ENCODE results near the gene TMEM242. TPM values are rescaled to one million over a fixed set of nuclear protein-coding genes. Genes with fewer than 3 reads are reported as not detected.

Gene TMEM242
- total RNA-seq, 1 experiment from 2014 or later, result 9.4 TPM

- Mint-ChIP-seq H3K27ac (ENCODE audit: low read depth, unreplicated experiment) (no peak overlapping the region), H3K27me3 (ENCODE audit: insufficient read depth, unreplicated experiment) (peaks cover 12% of the 10 kb centered on the region), H3K4me1 (ENCODE audit: insufficient read depth, unreplicated experiment) (peaks cover 5% of the 10 kb centered on the region), H3K36me3 (ENCODE audit: insufficient read depth, unreplicated experiment) (peaks cover 5% of the 10 kb centered on the region), H3K9me3 (ENCODE audit: unreplicated experiment) (peaks cover 5% of the 10 kb centered on the region), H3K4me3 (ENCODE audit: unreplicated experiment) (no peak overlapping the region)
- TF ChIP-seq, protein P1, sequence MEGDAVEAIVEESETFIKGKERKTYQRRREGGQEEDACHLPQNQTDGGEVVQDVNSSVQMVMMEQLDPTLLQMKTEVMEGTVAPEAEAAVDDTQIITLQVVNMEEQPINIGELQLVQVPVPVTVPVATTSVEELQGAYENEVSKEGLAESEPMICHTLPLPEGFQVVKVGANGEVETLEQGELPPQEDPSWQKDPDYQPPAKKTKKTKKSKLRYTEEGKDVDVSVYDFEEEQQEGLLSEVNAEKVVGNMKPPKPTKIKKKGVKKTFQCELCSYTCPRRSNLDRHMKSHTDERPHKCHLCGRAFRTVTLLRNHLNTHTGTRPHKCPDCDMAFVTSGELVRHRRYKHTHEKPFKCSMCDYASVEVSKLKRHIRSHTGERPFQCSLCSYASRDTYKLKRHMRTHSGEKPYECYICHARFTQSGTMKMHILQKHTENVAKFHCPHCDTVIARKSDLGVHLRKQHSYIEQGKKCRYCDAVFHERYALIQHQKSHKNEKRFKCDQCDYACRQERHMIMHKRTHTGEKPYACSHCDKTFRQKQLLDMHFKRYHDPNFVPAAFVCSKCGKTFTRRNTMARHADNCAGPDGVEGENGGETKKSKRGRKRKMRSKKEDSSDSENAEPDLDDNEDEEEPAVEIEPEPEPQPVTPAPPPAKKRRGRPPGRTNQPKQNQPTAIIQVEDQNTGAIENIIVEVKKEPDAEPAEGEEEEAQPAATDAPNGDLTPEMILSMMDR (IDR thresholded peaks at IDR 0.05; ENCODE audit: unreplicated experiment), result no peak
- intact Hi-C loops (cut with micrococcal nuclease), result no loop called here
- BruUV-seq (replicated peaks), result no TSS peak
- peak; percentile 55 for DNase-seq (ENCODE audit: unreplicated experiment)
- CTCF ChIA-PET, result no interaction called here
- POLR2A ChIA-PET, result interaction anchor here (0.7 kb wide), 2 partner anchors 10 to 136 kb away, joined by 3 read pairs; no protein-coding TSS in a partner anchor
Observed at GRCh38 chr6:157244175-157244574, 79.1 kb downstream of the TMEM242 start.

DNA sequence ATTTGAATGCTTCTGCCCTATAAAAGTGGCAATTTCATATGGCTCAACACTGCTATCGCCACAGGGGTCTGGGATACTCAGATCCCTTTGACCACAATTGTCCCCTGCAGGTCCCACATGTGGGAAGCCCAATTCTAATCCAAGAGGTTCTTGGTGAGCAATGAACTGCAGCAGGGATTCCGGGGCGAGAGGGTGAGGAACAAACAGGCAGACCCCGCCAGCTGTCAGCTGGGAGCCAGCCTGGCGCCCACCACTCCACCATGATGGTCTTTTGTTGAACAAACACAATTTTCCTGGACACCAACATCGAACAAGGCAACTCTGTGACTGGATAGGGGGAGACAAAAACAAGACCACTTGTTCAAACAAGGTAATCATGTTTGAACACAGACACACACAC lies 80.5 kb downstream of the TMEM242 start:
- Mint-ChIP-seq H3K4me1 (ENCODE audit: insufficient read depth, unreplicated experiment) (peaks cover 5% of the 10 kb centered on the region), H3K36me3 (ENCODE audit: insufficient read depth, unreplicated experiment) (peaks cover 5% of the 10 kb centered on the region), H3K27me3 (ENCODE audit: insufficient read depth, unreplicated experiment) (no peaks in the 10 kb centered on the region), H3K27ac (ENCODE audit: low read depth, unreplicated experiment) (no peak overlapping the region), H3K9me3 (ENCODE audit: unreplicated experiment) (no peaks in the 10 kb centered on the region), H3K4me3 (ENCODE audit: unreplicated experiment) (no peak overlapping the region)
- no peak for DNase-seq (ENCODE audit: unreplicated experiment)
- no TSS peak for BruUV-seq (replicated peaks)
- intact Hi-C loops (cut with micrococcal nuclease), result no loop called here
- TF ChIP-seq, protein P1 (IDR thresholded peaks at IDR 0.05; ENCODE audit: unreplicated experiment), result no peak
- POLR2A ChIA-PET, result no interaction called here
- CTCF ChIA-PET, result no interaction called here

GRCh38 chr6:157240960-157241311 lies 82.4 kb downstream of the TMEM242 start:
- POLR2A ChIA-PET, result no interaction called here
- H3K4me1 Mint-ChIP-seq (ENCODE audit: insufficient read depth, unreplicated experiment), result peaks cover 5% of the 10 kb centered on the region
- H3K27me3 Mint-ChIP-seq (ENCODE audit: insufficient read depth, unreplicated experiment), result peaks cover 3% of the 10 kb centered on the region
- no TSS peak for BruUV-seq (replicated peaks)
- TF ChIP-seq, protein P1 (IDR thresholded peaks at IDR 0.05; ENCODE audit: unreplicated experiment), result no peak
- H3K4me3 Mint-ChIP-seq (ENCODE audit: unreplicated experiment), result no peak overlapping the region
- CTCF ChIA-PET, result no interaction called here
- H3K9me3 Mint-ChIP-seq (ENCODE audit: unreplicated experiment), result no peaks in the 10 kb centered on the region
- no peak overlapping the region for H3K27ac Mint-ChIP-seq (ENCODE audit: low read depth, unreplicated experiment)
- no peak for DNase-seq (ENCODE audit: unreplicated experiment)
- no peaks in the 10 kb centered on the region for H3K36me3 Mint-ChIP-seq (ENCODE audit: insufficient read depth, unreplicated experiment)
- intact Hi-C loops (cut with micrococcal nuclease), result no loop called here

GRCh38 chr6:157240059-157240959 lies 83.0 kb downstream of the TMEM242 start:
- intact Hi-C loops (cut with micrococcal nuclease), result no loop called here
- peaks cover 5% of the 10 kb centered on the region for H3K4me1 Mint-ChIP-seq (ENCODE audit: insufficient read depth, unreplicated experiment)
- H3K9me3 Mint-ChIP-seq (ENCODE audit: unreplicated experiment), result no peaks in the 10 kb centered on the region
- no peaks in the 10 kb centered on the region for H3K36me3 Mint-ChIP-seq (ENCODE audit: insufficient read depth, unreplicated experiment)
- peaks cover 9% of the 10 kb centered on the region for H3K27me3 Mint-ChIP-seq (ENCODE audit: insufficient read depth, unreplicated experiment)
- TF ChIP-seq, protein P1 (IDR thresholded peaks at IDR 0.05; ENCODE audit: unreplicated experiment), result no peak
- no peak overlapping the region for H3K4me3 Mint-ChIP-seq (ENCODE audit: unreplicated experiment)
- DNase-seq (ENCODE audit: unreplicated experiment), result peak; percentile 8
- ChIA-PET CTCF (no interaction called here), POLR2A (no interaction called here)
- no peak overlapping the region for H3K27ac Mint-ChIP-seq (ENCODE audit: low read depth, unreplicated experiment)
- BruUV-seq (replicated peaks), result no TSS peak
